Measurements from ENCODE around the gene LORICRIN. TPM values are rescaled to one million over a fixed set of nuclear protein-coding genes. Genes with fewer than 3 reads are reported as not detected.

Gene LORICRIN
- total RNA-seq, 1 experiment from 2014 or later = not detected

GRCh38 chr1:153253693-153254092 lies 5.8 kb upstream of the LORICRIN start:
- Histone ChIP-seq H2AFZ (no peak overlapping the region), H3K4me3 (no peak overlapping the region), H3K27ac (no peak overlapping the region), H3K9me3 (ENCODE audit: insufficient read depth, low read depth) (no peaks in the 10 kb centered on the region), H3F3A (ENCODE audit: insufficient read depth, low read depth) (no peaks in the 10 kb centered on the region), H3K79me2 (ENCODE audit: low read depth) (no peaks in the 10 kb centered on the region), H3K9me2 (ENCODE audit: insufficient read depth) (no peaks in the 10 kb centered on the region), H4K20me1 (ENCODE audit: insufficient read depth) (no peaks in the 10 kb centered on the region), H3K36me3 (ENCODE audit: low read depth) (no peaks in the 10 kb centered on the region), H3K27me3 (ENCODE audit: insufficient read depth, low read depth) (0 out of 2 replicates have a peak, but pooled peaks cover 4% of the 10 kb centered on the region), H3K4me1 (replicated peaks; ENCODE audit: insufficient read depth) (no peaks in the 10 kb centered on the region), H3K4me2 (no peak overlapping the region)
- ChIA-PET POLR2A (ENCODE audit: unreplicated experiment) (no interaction called here), CTCF (no interaction called here)
- intact Hi-C loops (cut with micrococcal nuclease; ENCODE audit: unreplicated experiment) = no loop called here
- DNase-seq = no peak
- TF ChIP-seq, protein P1, sequence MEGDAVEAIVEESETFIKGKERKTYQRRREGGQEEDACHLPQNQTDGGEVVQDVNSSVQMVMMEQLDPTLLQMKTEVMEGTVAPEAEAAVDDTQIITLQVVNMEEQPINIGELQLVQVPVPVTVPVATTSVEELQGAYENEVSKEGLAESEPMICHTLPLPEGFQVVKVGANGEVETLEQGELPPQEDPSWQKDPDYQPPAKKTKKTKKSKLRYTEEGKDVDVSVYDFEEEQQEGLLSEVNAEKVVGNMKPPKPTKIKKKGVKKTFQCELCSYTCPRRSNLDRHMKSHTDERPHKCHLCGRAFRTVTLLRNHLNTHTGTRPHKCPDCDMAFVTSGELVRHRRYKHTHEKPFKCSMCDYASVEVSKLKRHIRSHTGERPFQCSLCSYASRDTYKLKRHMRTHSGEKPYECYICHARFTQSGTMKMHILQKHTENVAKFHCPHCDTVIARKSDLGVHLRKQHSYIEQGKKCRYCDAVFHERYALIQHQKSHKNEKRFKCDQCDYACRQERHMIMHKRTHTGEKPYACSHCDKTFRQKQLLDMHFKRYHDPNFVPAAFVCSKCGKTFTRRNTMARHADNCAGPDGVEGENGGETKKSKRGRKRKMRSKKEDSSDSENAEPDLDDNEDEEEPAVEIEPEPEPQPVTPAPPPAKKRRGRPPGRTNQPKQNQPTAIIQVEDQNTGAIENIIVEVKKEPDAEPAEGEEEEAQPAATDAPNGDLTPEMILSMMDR (conservative IDR thresholded peaks at IDR 0.05) = no peak
- TF ChIP-seq EZH2 (IDR thresholded peaks at IDR 0.05; ENCODE audit: low read depth) = no peak
- BruUV-seq (replicated peaks) = no TSS peak

DNA sequence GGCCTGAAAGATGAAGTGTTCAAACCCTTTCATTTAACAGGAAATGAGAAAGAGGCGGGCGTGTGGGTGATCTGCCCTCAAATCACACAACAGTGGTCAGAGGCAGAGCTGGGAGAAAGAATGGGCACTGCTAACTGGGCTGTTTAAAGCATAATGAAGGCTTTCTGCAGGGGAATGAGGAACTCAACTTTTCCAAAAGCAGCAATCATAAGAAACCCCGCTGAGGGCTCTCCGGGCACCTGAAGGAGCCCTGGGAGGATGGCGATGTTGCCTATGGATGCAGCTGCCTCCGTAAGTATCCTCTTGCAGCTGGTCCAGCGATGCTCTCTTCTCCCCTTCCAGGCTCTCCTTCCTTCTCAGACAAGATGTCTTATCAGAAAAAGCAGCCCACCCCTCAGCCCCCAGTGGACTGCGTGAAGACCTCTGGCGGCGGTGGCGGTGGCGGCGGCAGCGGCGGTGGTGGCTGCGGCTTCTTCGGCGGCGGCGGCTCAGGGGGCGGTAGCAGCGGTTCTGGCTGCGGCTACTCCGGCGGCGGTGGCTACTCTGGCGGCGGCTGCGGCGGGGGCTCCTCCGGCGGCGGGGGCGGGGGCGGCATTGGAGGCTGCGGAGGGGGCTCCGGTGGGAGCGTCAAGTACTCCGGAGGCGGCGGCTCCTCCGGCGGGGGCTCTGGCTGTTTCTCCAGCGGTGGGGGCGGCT lies 1.2 kb downstream of the LORICRIN start:
- intact Hi-C loops (cut with micrococcal nuclease; ENCODE audit: unreplicated experiment) = no loop called here
- H2AFZ ChIP-seq = no peak overlapping the region
- no peak for DNase-seq
- H3K9me3 ChIP-seq (ENCODE audit: insufficient read depth, low read depth) = no peaks in the 10 kb centered on the region
- BruUV-seq (replicated peaks) = no TSS peak
- H3K27ac ChIP-seq = no peak overlapping the region
- H4K20me1 ChIP-seq (ENCODE audit: insufficient read depth) = no peaks in the 10 kb centered on the region
- no peaks in the 10 kb centered on the region for H3K79me2 ChIP-seq (ENCODE audit: low read depth)
- peaks cover 41% of the 10 kb centered on the region for H3K27me3 ChIP-seq (ENCODE audit: insufficient read depth, low read depth)
- H3K4me1 ChIP-seq (replicated peaks; ENCODE audit: insufficient read depth) = no peaks in the 10 kb centered on the region
- ChIA-PET POLR2A (ENCODE audit: unreplicated experiment) (no interaction called here), CTCF (no interaction called here)
- TF ChIP-seq EZH2 (IDR thresholded peaks at IDR 0.05; ENCODE audit: low read depth) = no peak
- TF ChIP-seq, protein P1 (conservative IDR thresholded peaks at IDR 0.05) = no peak
- H3K36me3 ChIP-seq (ENCODE audit: low read depth) = no peaks in the 10 kb centered on the region
- H3K4me2 ChIP-seq = no peak overlapping the region
- H3K4me3 ChIP-seq = no peak overlapping the region
- H3K9me2 ChIP-seq (ENCODE audit: insufficient read depth) = no peaks in the 10 kb centered on the region
- no peaks in the 10 kb centered on the region for H3F3A ChIP-seq (ENCODE audit: insufficient read depth, low read depth)

GRCh38 chr1:153261281-153262069 lies 2.0 kb downstream of the LORICRIN start:
- H2AFZ ChIP-seq = no peak overlapping the region

More at GRCh38 chr1:153261281-153262069, 2.0 kb downstream of the LORICRIN start:
- Histone ChIP-seq H3F3A (ENCODE audit: insufficient read depth, low read depth) (no peaks in the 10 kb centered on the region), H3K36me3 (ENCODE audit: low read depth) (no peaks in the 10 kb centered on the region), H3K4me2 (no peak overlapping the region), H3K79me2 (ENCODE audit: low read depth) (no peaks in the 10 kb centered on the region), H3K9me3 (ENCODE audit: insufficient read depth, low read depth) (no peaks in the 10 kb centered on the region), H3K27ac (no peak overlapping the region), H3K27me3 (ENCODE audit: insufficient read depth, low read depth) (peaks cover 41% of the 10 kb centered on the region), H3K9me2 (ENCODE audit: insufficient read depth) (no peaks in the 10 kb centered on the region), H3K4me3 (no peak overlapping the region), H4K20me1 (ENCODE audit: insufficient read depth) (no peaks in the 10 kb centered on the region), H3K4me1 (replicated peaks; ENCODE audit: insufficient read depth) (no peaks in the 10 kb centered on the region)
- TF ChIP-seq EZH2 (IDR thresholded peaks at IDR 0.05; ENCODE audit: low read depth) = no peak
- TF ChIP-seq, protein P1 (conservative IDR thresholded peaks at IDR 0.05) = no peak
- intact Hi-C loops (cut with micrococcal nuclease; ENCODE audit: unreplicated experiment) = no loop called here
- BruUV-seq (replicated peaks) = no TSS peak
- DNase-seq = no peak
- POLR2A ChIA-PET (ENCODE audit: unreplicated experiment) = no interaction called here
- CTCF ChIA-PET = no interaction called here
